Stimulated activated CD8-positive, alpha-beta memory T cell treated with anti-CD3 and anti-CD28 coated beads, Interleukin-4, amount 100 ng/mL, for 4 hours (primary cell): ENCODE results near the gene GPR65.

ENCODE experiments used
- DNase-seq, 2 donors: peaks; one replicate each; pipeline ENCODE4 v3.0.0-alpha.2; 2020; ENCODE audit warnings: low read depth in 2 of 2, low spot score in 1 of 2

GPR65 gene

DNA sequence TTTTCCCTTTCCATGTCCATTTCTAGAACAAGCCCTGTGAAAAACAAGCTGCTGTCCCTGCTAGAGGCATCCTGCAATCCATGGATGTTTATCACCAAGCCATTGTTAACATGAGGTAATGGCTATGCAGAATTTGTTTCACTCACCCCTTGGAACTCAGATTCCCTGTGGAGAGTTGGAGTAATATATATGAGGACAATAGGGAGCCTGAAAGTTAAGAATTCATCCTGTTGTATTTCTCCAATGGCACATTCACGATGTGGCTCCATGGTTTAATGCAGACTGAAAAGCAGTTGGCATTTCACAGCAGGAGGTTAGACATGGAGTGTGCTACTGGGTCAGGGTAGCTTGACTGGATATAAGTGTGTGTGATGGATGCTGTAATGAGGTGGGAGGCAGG, 32.4 kb downstream of the GPR65 start:
- DNase-seq = no peak

DNA sequence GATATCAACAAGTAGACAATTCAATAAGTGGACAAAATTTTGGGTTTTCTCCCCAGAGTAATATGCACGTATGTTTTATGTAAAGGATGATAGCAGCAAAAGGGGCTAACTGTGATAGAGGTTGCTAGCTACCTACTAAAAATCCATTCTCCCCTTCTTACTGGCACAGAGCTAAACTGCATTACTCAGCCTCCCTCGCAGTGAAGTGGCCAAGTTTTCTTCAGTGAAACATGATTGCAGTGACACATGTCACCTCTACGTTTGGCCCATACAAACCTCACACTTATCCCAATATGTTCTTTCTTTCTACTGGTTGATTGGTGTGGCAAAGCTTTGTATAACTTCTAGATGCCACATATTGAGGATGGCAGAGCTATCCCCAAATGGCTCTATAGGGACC, 34.3 kb downstream of the GPR65 start:
- no peak for DNase-seq

DNA sequence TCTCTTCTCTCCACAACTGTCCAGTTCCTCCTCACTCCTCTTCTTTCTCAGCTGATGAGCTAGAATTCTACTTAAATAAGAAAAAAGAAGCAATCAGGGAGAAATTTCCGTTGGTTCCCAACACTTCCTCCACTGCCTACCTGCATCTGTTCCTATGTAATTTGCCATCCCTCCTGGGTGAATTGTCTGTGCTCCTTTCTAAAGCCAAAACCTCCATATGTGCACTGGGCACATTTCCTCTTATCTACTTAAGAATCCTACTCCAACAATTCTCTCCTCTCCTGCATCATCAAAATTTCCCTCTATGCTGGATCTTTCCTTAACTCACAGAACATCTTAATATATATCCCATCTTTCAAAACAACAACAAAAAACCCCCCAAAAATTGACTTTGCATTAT, 35.2 kb downstream of the GPR65 start:
- no peak for DNase-seq

GRCh38 chr14:88043529-88044443, 38.9 kb downstream of the GPR65 start:
- no peak for DNase-seq

DNA sequence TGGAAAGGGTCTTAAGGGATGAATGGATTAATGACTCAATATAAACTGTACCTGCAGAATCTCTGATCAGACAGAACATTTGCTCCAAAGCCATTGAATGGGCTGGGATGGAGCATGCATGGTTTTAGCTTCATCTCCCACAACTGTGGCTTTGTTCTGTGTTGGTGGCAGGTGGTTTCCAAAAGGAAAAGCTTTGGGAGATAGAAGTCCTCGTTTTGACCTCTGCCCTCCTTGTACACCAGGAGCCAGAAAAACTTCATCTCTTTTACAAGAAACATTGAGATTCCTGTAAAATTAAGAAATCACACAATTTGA, 39.5 kb downstream of the GPR65 start:
- no peak for DNase-seq

DNA sequence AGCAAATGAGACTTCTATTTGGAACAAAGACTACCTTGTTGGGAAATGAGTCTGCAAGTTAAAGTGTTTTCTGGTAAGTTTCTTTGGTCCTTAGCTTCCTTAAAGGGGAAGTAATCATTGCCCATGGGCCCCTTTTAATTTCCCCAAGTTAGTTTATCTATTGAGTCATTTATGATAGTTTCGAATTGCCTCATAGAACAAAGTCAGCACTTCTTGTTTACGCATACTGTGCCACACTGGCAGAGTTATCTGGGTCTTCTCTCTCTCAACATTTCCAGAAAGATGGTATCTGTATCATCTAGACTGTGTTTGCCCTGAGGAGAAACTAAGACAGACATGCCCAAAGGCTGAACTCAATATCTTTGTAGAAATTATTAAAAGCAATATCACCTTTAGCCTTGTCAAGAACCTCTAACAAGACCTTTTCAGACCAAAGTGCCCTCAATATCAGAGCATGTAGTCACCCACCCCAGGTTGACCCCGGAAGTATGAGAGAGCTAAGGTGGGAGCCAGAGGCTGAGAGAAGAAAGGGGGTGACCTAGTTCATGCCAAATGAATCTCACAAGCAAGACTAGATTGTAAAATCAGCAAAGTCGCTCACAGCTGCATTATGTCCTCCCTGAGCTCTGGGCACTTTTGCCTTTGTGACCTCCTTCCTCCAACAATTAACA, 40.0 kb downstream of the GPR65 start:
- no peak for DNase-seq

- no peak for DNase-seq
Measured at GRCh38 chr14:88045705-88046104, 40.8 kb downstream of the GPR65 start.

DNA sequence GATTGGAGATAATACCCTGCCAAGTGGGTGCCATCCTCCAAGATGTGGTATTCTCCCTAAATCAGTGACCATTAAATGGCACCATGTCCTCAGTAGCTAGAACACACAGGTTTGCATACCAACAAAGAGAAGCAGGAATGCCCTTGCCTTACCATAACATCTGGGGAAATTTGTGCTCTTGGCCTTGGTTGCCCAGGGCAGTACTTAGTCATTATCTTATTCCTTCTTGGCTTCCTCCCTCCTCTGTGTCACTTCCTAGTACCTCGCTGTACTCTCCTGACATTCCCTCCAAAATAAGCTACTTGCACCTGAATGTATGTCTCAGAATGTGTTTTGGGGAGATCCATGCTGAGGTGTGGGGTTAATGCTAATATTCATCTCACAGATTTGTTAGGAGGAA, 43.4 kb downstream of the GPR65 start:
- no peak for DNase-seq

DNA sequence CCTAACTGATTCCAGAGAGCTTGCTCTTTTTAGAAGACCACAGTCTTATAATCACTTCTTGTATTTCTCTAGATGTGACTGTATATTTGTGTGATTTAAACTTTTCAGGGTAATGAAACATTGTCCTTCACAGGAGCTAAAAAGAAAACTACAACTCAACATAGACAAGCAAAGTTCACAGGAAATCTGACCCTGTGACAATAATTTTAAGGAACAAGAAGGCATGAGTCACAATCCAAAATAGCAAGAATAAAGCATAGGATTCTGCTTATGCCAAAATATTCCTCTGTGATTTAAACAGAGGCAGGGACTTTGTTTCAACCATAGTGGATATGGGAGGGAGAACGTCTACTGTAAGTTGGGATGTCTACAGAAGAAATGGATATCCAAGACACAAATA, 44.3 kb downstream of the GPR65 start:
- no peak for DNase-seq

- DNase-seq = no peak
Measured at GRCh38 chr14:88049936-88050335, 45.0 kb downstream of the GPR65 start.

DNA sequence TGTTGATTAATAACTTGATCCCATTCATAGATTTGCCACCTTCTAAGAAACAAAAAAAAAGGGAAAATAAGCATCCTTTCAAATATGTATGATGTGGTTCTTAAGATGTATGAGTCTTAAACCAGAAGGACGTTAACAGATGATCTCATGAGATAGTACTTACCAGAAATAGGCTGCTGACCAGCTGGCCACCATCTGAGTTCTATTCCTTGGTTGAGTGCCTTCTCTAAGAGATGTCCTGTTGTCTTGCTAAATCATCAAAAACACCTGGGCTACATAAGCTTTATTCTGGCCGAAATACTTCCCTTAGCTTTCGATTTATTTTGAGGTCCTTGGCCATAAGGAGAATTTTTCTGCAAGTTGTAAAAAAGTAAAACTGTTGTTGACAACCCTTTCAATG, 55.6 kb downstream of the GPR65 start:
- DNase-seq = no peak

GRCh38 chr14:88063811-88064210, 58.9 kb downstream of the GPR65 start:
- DNase-seq = no peak
